GM18517 (cell line): ENCODE results near the gene RHOB.
A peak's percentile ranks its signal among the peaks of the same experiment; 100 is the strongest.

Experiments
- ATAC-seq: cut with Tn5 transposase; IDR thresholded peaks from one replicate; pipeline ENCODE4 v1.9.1; 2021; ENCODE audit warnings: mild to moderate bottlenecking, moderate library complexity; ENCODE audit not compliant: unreplicated experiment

Gene RHOB

DNA sequence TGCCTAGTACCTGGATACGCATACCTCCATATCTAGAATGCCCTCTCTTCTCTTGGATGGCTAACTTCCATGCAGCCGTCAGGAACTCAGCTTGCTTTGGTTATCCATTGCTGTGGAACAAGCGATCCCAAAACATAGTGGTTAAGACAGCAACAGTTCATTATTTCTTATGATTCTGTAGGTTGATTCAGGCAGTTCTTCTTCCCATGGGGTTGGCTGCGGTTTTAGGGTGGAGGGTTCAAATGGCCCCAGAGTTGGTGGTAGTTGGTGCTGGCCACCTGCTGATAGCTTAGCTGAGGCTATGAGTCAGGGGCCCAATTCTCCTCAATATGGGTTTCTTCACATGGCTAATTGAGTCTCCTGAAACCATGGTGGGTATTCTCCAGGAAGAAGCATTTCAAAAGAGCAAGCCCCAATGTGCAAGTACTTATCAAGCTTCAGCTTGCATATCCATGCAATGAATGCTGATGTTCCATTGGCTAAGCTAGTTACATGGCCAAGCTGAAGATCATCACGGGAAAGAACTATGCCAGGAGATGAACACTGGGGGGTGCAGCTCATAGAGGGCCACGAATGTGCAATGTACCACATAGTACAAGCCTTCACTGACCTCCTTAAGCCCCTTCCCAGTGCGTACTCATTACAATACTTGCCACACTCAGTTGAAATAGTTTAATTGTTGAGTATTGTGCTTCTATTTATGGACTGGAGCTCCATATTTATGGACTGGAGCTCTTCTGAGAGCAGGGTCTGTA is 10.0 kb upstream of the RHOB start:
- ATAC-seq = no peak

- no peak for ATAC-seq
These were observed 8.3 kb upstream of the RHOB start for GRCh38 chr2:20438334-20439192.

DNA sequence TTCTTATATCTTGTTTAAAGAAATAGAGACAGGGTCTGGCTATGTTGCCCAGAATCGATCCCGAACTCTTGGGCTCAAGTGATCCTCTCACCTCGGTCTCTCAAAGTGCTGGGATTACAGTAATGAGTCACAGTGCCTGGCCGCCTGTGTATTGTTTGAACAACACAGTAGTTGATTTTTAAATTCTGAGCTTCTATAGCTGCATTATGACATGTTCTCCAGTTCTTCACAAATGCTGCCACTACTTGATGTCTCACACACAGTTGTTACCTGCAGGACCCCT is 7.7 kb upstream of the RHOB start:
- ATAC-seq = no peak

DNA sequence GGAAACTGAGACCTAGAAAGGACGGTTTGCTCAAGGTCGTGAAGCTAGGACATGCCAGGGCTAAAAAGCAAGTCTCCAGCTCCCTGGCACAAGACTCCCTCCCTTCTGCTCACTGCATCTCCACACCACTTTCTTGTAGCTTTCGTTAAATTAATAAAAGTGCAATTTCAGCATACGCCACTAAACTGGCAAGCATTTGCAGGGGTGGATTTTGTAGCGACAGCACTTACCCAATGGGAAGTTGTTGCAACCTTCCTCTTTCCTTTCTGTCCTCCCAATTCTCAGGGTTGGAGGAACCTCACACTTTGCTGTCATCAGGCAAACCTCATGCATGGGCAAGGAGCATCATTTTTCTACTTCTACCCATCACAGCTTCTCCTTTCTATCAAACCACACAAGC is 7.4 kb upstream of the RHOB start:
- no peak for ATAC-seq

DNA sequence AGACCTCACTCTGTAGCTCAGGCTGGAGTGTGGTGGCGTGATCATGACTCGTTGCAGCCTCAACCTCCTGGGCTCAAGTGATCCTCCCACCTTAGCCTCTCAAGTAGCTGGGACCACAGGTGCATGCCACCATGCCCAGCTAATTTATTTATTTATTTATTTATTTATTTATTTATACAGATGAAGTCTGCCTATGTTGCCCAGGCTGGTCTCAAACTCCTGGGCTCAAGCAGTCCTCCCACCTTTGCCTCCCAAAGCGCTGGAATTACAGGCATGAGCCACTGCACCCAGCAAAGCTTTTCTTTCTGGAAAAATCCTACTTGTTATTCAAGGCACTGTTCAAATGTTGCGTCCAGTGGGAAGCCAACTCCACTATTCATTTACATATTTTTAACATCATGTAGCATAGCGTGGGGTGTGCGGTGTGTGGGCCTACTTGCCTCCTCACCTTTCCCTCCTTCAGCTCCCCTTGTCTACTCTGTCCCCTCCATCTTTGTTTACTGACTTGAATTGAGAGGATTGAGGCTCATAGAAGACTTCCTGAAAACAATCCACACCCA is 6.8 kb upstream of the RHOB start:
- no peak for ATAC-seq

GRCh38 chr2:20443276-20443920 is 3.5 kb upstream of the RHOB start:
- no peak for ATAC-seq

DNA sequence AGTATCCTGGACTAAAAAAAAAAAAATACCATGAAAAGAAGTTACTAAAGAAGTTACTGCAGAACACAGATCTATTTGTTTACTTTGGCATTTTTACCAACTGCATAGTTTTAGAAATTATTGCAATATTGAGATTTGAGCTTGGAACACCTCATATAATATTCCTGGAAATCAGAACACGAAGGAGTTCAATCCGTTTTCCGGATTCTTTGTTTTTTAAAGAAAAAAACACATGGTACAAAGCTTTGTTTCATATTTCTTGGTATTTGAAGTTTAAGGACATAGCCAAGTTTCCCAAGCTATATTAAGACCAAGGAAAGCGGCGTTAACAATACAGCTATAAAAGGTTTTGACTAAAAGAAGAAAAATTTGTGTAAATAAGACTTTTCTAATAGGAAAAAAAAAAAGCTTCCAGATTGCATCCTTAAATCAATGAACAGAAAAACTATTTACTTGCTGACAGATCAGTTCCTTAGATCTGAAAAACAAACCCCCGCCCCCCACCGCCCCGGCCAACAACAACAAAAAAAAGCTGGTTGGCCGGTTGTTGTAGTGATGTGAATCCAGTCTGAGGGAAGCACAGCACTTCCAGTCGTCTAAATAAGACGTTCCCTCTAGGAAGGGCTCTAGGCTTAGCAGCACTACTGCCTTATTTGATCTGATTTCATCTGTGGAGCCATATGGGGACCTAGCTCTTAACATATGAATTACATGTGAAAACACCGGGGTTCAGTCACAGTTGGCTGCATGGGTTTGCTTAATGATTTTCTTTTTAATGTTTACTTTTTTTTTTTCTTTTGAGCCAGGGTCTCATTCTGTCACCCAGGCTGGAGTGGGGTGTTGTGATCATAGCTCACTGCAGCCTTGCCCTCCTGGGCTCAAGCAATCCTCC is 2.5 kb upstream of the RHOB start:
- no peak for ATAC-seq

DNA sequence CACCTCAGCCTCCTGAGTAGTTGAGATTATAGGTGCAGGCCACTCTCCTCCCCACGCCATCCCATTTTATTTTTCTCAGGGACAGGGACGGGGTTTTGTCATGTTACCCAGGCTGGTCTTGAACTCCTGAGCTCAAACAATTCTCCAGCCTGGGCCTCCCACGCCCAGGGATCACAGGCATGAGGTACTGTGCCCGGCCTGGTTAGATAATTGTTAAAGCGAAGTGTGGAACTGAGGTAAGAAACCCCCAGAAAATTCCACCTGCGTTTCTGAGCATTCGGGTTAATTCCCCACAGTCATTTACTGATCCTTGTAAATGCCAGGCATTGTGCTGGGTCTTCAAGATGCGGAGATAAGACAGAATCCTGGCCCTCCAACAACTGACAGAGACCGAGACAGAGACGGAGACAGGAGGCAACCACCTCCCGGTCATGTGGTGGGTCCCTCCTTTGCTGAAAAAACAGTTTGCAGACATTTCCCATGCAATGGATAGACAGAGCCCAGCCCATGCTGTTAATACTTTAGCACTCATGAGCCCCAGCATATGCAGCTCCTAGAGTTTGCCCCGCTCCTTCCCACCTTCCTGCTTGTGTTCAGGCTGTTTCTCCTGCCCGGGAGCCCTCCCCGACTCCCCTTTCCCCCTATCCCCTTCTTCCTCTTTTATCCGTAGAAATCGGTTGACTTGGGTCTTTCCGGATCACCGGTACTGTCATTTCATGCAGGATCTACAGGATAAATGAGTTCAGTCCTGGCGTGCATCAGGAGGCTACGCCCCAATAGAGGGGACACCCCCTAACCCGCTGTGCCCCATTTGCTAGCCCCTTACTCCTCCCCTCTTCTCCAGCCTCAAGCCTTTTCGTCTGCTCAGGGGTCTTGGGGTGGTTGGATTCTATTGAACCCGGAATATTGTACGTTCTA is 1.6 kb upstream of the RHOB start:
- ATAC-seq = no peak

GRCh38 chr2:20446255-20446916 is 488 bp upstream of the RHOB start:
- no peak for ATAC-seq

GRCh38 chr2:20447437-20448245 is 767 bp downstream of the RHOB start:
- ATAC-seq = peak; percentile 8

DNA sequence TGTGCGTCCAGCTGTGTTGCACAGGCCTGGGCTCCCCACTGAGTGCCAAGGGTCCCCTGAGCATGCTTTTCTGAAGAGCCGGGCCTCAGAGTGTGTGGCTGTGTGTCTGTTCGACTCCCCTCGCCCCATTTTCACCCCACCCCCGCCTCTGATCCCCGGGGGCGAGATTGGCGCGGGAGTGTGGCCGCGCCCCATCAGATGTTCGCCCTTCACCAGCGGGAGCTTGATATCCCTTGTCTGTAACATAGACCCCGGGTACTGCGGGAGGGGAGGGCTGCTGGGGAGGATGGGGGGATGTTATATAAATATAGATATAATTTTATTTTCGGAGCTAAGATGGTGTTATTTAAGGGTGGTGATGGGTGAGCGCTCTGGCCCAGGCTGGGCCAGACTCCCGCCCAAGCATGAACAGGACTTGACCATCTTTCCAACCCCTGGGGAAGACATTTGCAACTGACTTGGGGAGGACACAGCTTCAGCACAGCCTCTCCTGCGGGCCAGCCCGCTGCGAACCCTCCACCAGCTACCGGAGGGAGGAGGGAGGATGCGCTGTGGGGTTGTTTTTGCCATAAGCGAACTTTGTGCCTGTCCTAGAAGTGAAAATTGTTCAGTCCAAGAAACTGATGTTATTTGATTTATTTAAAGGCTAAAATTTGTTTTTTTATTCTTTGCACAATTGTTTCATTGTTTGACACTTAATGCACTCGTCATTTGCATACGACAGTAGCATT is 1.5 kb downstream of the RHOB start:
- ATAC-seq = no peak

DNA sequence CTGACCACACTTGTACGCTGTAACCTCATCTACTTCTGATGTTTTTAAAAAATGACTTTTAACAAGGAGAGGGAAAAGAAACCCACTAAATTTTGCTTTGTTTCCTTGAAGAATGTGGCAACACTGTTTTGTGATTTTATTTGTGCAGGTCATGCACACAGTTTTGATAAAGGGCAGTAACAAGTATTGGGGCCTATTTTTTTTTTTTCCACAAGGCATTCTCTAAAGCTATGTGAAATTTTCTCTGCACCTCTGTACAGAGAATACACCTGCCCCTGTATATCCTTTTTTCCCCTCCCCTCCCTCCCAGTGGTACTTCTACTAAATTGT is 2.1 kb downstream of the RHOB start:
- ATAC-seq = no peak

DNA sequence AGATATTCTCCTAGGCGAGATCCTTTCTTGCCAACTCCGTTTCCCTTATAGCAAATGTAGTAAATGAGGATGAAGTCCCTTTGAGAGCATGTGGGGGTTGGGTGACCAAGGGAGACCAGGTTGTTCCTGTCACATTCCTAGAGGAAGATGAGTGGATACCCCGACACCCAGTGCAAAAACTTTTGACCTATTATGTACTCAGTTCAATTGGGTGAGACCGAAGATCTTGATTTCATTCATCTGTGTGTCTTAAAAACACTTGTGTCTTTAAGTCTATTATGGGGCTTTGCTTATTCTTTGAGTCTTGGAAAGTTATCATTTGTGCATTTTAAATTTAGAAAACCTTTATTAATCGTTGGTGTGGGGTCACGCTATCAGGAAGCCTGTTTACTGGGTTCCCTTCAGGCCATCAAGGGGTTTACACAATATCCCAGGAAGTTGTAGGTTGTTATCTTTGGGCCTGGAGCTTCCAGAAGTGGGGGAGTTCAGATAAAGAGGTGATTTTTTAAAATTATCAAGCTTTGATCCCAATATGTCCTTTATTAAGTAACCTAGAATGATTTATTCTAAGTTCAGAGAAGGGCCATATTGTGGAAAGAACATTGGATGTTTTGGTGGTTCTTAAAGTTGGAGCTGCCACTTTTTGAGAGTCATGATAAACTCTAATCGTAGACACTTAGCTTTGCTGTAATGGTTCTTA is 2.8 kb downstream of the RHOB start:
- ATAC-seq = no peak

DNA sequence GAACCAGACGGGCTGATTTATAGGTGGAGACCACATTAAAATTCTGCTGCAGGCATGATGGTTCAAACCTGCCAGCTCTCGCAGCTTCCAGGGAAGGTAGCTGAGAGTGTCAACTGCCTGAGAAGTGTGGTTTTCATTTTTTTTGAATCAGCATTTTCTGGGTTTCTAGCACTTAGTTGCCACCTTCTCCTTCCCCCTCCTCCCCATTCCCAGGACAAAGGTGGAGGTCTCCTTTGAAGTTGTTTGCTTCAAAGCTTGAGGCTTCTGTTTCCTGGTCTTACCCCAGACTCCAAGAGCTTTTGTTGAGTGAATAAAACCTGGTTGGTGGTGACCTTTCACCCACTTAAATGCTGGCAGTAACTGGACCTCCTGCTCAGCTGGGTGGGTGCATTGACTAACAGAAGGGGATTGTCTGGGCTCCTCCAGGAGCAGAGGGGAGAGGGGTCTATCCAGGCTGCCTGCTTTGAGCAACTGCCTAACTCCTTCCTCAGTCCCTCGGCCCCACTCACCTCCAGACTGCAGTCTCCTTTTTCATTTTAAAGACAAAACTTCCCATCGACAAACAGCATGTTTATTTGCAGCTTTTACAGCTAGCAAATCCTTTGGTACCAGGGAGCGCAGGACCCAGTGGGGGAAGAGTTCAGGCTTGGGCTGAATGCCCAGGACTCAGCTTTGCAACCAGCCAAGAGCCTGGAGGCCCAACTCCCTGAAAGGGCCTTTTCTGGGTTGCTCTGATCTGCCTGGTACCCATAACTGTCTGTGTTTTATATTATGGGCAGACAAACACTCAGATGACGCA is 3.5 kb downstream of the RHOB start:
- ATAC-seq = no peak

DNA sequence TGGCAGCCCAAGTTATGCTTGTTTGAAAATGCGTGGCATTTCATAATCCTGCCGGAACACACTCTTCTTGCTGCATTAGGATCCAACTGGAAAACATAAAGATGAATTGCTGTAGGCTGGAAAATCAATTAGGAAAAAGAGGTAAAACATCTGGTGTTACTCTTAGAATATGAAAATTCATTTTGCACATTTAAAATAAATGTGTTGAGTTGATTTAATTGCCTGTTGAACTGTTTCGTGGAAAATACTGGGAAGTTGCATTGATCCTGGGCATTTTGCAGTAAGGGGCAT is 4.1 kb downstream of the RHOB start:
- ATAC-seq = no peak

DNA sequence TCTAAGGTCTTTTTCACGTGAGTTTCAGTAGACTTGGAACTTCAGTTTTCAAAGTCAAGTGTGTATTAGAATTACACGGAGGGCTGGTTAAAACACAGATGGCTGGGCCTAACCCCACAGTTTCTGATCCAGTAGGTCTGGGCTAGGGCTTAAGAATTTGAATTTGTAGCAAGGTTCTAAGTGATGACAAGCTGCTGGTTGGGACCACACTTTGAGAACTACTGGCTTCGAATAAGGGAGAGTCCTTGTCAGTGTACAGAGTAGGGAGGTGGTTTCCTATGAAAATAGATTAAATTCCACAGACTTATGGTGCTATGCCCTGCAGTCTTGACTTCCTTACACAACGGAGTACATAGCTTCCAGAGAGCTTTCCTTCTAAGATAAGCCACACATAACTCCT is 4.5 kb downstream of the RHOB start:
- no peak for ATAC-seq
